8988T (cell line): Measurements from ENCODE around the gene ZNF45.
A peak's percentile ranks its signal among the peaks of the same experiment; 100 is the strongest.
"Not testable (repeated sequence)": the region's sequence is repeated elsewhere in the genome, so short reads cannot be mapped to it uniquely, and the experiment has no call there.

ENCODE experiments used
- DNase-seq: peaks from one replicate; pipeline ENCODE4 v3.0.0; 2011

The ZNF45 gene

DNA sequence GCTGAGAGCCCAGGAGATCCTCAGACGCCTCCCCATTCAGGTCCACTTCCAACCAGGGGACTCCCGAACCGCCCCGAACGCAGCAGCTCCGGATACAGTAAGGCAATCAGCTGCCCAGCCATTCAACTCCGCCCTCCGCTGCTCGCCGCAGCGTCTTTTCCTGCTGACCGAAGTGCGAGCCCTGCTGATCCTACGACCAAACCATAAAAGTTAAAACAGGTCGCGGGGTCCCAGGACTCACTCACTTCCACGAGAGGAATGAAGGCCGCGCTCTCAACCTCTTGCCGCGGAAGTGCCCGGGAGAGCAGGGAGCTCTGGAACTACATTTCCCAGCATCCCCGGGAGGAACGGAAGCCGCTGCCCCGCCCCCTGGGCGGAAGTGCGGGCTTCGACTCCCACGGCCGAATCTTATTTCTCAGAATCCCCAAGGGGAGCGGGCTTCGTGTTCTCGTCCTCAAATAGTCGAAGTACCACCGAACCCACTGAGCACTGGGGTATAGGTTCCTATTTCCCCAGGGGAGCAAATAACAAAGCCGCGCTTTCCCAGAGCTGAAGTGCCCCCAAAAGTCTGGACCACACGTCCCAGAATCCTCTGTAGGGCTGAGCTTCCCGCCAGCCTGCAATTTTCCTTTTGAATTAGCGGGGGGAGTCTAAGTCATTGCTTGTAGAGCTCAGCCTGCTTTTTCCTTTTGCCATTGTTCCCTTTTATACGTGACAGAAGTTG, at the start of gene ZNF45:
Gene ZNF45, minus strand, starts transcription at position 298 of the 724 bp plus-strand sequence. CDS start 13,097 bp downstream, outside the sequence.
- DNase-seq = peak; percentile 45

DNA sequence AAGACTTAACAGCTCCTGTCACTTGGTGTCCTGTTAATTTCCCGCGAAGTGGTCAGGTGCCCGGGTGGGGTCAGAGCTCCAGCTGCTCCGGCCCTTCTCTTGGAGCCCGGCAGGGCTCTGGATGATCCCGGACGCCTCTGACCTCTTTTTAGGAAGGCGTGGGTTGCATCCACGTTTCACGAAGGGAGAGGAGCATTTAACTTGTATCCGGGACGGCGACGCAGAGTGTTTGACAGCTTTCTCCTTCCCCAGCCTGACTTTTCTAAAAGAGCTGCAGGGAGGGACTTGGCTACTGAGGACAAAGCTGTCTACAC, 49.6 kb upstream of the ZNF45 start:
- DNase-seq = no peak

DNA sequence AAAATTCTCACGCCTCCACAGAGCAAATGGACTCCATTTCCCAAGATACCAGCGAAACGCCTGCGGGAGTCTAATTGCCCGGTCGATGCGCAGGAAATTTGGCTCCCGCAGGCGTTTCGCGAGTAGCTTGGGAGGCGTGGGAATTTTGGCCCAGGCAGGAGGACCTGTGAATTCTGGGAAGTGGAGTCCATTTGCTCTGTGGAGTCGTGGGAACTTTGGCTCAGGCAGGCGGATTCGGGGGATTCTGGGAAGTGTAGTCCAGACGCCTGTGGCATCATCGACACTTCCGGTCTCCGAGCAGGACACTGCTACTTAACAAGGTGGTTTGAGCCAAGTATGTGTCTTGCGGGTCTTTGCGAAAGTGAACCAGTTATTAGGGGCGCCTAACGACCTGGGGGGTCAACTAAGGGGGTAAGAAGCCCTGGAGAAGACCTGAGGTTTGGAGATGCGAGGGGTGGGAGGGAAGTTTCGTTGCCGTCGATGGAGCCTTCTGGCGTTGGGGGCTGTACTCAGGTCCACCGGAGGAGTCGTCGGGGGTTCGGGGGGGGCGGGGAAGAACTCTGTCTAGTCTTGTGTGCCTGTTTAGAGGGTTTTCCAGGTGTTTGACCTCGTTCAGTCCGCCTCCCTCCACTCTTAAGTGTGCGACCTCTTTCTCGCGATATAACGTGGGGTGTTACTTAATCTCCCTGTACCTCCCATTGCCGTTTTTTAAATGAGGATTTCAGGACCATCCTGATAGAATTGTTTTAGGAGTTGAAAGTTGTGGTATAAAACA, 49.0 kb upstream of the ZNF45 start, which contains the start of gene ZNF155:
Gene ZNF155, plus strand, starts transcription at position 277 of the 775 bp plus-strand sequence. CDS start 4,356 bp downstream, outside the sequence.
- no peak for DNase-seq

DNA sequence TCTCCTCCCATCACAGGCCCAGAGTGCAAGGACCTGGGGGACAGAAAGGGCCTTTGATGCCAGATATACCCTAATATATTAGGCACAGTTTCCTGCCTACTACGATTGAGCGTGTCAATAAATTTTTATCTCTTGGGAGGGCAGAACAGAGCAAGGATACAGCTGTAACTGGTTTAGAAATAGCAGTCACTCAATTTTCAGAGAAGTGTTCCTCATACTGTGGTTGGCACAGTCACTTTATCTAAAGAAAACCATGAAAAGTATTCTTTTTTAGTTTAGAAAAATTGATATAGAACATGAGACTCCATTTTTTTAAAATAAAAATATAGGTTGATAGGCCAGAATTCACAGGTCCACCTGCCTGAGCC, 48.4 kb upstream of the ZNF45 start:
- DNase-seq = no peak

DNA sequence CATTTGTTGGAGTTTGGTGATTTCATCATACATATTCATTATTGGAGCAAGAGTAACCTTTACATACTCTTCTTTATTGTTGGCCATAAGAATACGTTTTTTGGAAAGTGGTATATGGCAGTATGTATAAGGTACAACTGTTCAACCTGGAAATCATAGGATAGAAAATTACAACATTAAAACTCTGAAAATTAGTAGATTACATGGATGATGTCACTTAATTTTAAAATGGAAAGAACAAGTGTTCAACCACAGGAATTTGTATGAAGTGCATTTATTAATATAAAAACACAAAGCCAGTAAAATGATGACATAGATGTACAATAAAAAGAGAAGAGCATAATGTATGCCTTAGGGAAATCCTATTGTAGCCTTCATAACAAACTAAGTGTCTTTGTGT, 41.6 kb upstream of the ZNF45 start:
- DNase-seq = no peak

DNA sequence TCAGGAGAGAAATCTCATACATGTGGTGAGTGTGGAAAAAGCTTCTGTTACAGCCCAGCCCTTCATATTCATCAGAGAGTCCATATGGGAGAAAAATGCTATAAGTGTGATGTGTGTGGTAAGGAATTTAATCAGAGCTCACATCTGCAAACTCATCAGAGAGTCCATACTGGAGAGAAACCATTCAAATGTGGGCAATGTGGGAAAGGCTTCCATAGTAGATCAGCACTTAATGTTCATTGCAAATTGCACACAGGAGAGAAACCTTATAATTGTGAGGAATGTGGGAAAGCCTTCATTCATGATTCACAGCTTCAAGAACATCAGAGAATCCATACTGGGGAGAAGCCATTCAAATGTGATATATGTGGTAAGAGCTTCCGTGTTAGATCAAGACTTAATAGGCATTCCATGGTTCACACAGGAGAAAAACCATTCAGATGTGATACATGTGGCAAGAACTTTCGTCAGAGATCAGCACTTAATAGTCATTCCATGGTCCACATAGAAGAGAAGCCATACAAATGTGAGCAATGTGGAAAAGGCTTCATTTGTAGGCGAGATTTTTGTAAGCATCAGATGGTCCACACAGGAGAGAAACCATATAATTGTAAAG, 31.1 kb upstream of the ZNF45 start:
- no peak for DNase-seq

DNA sequence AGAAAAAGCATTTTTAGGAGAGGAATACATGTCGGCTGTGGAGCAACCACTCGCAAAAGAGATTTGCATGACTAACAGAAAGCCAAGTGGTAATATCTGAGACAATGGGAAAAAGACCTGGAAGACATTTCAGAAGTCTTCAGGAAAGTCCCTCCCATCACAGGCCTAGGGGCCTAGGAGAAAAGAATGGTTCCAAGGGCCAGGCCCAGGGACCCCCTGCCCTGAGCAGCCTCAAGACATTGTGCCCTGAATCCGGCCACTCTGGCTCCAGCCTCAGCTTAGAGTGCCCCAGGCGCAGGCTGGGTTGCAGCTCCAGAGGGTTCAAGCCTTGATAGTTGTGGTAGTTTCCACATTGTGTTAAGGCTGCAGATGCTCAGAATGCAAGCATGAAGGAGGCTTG, 25.3 kb upstream of the ZNF45 start:
- no peak for DNase-seq

DNA sequence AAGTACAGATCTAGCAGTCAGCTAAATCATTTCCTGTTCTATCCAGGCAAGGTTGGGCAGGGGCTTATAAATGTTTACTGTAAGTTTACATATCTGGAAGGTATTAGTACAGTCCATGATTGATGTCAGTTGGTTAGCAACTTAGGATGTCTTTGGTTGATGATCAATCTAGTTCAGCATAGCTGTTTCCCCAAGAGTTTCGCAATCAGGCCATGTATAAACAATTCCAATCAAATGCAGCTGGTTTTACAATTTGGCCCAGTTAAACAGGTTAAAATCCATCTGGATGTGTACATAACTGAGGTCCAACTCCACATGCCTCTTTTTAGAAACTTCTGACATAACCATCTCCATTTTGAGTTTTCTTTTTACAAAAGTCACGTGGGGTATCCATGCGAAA, 22.8 kb upstream of the ZNF45 start:
- no peak for DNase-seq

DNA sequence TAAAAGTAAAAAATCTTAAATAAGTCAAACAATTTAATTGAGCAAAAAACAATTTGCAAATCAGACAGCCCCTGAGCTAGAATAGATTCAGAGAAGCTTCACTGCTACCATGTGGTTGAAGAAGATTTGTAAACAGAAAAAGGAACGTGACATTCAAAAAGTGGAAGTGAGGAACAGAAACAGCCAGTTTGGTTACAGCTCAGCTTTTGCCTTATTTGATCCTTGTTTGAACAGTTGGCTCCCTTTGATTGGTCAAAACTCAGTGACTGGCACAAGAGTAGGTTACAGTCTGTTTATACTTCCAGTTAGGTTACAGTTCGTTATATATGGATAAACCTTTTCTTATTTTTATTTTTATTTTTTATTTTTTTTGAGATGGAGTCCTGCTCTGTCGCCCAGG, 21.7 kb upstream of the ZNF45 start:
- DNase-seq = no peak

DNA sequence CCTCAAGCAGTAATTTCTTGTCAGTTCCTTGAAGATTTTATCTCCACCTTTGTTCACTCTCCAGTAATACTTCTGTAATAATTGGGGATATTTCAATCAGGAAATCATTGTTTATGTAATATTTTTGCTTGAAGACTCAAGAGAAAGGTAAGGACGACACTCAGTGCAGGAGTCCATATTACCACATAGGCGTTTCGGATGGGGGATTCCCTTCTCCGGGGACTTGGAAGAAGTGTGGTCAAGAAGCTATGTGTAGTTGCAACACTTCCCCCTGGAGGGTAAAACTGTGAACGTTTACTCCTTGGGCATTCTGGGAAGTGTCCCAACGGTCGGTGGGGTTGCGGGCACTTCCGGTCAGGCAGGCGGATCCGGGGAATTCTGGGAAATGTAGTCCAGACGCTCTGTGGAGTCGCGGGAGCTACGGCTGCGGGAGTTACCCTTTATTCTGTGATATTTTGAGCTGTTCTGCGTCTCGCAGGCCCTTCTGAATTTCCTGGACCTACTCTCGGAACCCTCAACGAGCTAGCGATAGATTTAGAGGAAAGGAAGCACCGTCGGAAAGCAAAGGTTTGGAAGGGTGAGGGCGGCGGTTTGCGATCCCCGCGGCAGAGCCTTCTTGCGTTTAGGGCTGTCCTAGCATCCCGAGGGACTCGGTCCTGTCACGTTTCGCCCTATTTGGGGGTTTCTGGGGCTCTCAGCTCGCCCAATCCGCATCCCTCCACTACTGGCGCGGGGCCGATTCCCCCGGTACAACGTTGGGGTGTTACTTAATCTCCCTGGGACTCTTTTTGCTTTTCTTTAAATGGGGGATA, 16.0 kb upstream of the ZNF45 start, which contains the start of gene ZNF221:
Gene ZNF221, plus strand, starts transcription at position 395 of the 812 bp plus-strand sequence. CDS start 11,499 bp downstream, outside the sequence.
- peak; percentile 61 for DNase-seq

DNA sequence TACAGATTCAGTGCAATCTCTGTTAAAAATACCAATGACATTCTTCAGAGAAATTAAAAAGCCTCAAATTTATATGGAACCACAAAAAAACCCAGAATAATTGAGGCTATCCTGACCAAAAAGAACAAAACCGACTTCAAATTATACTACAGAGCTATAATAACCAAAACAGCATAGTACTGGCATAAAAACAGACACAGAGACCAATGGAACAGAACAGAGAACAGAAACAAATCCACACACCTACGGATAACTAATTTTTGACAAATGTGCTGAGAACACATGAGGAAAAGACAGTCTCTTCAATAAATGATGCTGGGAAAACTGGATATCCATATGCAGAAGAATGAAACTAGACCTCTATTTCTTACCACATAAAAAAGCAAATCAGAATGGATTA, 14.7 kb upstream of the ZNF45 start:
- not testable (repeated sequence) for DNase-seq

DNA sequence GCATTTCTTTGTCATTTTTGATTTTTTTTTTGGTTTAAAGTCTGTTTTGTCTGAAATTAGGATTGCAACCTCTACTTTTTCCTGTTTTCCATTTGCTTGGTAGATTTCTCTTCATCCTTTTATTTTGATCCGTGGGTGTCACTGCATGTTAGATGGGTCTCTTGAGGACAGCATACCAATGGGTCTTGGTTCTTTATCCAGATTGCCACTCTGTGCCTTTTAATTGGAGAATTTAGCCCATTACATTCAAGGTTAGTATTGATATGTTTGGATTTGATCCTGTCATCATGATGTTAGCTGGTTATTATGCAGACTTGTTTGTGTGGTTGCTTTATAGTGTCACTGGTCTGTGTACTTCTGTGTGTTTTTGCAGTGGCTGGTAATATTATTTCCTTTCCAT, 12.3 kb upstream of the ZNF45 start:
- DNase-seq = not testable (repeated sequence)

DNA sequence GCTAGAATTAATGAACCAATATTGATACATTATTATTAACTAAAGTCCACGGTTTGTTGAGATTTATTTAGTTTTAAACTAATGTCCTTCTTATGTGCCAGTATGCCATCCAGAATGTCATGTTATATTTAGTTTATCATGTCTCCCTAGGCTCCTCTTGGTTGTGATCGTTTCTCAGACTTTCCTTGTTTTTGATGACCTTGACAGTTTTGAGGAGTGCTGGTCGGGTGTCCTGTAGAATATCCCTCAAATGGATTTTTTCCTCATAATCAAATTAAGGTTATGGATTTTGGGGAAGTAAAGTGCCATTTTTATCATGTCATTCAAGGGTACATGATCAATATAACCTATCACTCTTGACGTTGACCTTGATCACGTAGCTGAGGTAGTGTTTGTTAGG, 6.1 kb upstream of the ZNF45 start:
- DNase-seq = no peak

DNA sequence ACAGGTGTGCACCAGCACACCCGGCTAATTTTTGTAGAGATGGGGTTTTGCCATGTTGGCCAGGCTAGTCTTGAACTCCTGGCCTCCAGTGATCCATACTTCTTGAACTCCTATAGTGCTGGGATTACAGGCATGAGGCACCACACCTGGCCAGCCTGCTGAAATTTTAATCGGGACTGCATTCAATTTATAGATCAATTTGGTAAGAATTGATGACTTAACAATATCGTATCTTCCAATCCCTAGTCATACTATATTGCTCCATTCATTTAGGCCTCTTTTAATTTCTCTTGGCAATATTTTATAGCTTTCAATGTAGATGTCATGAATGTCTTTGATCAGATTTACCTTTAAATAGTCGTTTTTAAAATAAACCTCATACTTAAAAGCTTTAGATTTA, 5.6 kb upstream of the ZNF45 start:
- DNase-seq = no peak

DNA sequence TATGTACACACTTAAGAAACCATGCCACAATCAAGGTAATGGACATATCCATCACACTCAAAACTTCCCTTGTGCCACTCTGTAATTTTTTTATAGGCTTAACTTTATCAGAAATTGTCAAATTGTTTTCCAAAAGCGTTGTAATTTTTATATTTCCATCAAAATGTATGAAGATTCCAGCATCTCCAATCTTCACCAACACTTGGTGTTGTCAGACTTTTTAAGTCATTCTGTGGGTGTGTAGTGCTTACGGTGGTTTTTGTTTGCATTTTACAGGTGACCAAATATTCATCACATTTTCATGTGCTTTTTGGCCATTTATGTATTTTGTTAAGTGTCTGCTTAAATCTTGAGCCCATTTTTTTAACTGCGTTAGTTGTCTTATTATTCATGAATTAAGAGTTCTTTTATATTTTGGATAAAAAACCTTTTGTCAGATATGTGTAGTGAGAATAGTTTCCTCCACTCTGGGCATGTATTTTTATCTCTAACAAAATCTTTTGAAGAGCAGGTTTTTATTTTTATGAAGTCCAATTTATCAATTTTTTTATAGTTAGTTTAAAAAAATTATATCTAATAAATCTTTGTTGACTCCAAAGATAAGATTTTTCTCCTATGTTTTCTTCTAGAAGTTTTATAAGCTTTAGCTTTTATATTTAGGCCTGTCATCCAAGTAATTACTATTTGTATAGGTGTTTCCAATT, 4.6 kb upstream of the ZNF45 start:
- no peak for DNase-seq

DNA sequence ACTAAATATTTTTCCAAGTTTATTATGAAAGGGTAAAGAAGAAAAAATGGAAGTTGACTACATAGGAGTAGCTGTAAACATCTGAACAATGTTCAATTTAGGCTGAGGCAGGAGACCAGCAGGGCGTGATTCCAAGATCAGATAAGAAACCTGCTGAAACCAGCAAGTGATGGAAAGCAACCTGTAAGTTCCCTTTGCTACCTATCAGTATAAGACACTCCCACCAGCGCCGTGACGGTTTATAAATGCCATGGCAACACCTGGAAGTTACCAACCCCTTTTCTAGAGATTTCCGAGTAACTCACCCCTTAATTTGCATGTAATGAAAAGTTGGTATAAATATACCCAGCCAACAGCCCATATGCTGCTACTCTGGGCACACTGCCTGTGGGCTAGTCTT, 1.1 kb upstream of the ZNF45 start:
- no peak for DNase-seq

DNA sequence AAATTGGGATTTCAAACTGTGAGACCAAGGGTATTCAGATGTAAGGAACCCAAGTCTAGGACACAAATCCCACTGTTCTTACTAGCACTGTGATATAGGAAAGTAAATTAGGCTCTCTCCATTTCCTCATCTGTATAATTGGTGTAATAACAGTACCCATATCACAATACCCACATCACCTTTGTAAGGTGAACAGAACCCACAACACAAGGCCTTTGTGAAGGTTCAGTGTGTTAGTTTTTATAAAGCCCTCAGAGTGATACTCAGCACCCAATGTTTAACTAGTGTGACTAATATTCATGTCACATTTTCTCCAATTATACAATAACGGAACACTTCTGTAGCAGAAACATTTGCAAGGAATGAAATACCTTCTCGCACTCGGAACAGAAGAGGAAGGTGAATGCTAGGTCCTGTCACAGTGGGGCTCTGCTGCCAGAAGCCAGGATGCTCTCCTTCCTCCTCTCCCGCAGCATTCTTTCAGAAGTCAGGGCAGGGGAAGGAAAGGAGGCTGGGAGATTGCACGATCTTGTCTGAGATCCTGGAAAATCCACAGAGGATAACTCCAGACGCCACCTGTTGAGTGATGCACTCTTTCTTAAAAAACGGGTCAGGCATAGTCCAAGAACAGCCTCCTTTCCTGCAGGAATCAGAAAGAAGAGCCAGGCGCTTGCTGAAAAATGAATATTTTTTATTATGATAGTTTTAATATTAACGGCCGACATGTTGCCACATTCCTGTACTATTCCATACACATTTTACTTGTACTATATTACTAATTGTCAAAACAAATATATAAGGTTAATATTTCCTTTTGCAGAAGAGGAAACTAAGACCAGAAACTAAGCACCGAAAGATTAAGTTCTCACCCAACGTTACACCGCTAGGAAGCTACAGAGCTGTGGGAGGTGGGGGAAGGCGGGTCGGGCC, 762 bp downstream of the ZNF45 start:
- no peak for DNase-seq

DNA sequence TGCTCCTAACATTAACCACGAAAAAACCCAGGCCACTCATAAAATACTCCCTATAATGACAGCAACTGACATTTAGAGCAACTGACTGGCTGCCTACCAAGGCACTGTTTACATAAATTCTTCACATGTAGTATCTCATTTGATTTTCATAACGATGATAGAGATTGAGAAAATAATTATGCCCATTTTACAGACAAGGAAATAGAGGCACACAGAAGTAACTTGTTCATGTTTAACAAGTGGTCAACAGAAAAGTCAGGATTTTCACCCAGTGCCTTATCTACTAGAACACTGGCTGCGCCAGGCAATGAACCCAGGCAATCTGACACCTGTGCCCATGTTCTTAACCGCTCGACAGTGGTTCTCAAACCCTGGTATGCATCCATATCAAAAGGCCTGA, 6.3 kb downstream of the ZNF45 start:
- DNase-seq = no peak

DNA sequence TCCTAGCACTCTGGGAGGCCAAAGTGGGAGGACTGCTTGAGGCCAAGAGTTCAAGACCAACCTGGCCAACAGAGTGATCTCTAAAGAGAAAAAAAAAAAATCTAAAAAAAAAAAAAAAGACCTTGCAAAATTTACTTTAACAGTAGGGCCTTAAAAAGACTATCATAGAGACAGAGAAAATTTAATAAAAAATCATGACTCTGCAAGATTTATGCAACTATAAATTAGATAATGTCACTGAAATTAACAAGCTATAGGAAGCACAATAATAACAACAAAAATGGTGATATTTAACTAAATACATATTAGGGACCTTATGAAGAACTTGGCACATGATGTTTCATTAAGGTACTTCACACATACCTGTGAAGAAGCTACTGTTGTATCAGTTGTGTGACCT, 11.2 kb downstream of the ZNF45 start:
- no peak for DNase-seq

DNA sequence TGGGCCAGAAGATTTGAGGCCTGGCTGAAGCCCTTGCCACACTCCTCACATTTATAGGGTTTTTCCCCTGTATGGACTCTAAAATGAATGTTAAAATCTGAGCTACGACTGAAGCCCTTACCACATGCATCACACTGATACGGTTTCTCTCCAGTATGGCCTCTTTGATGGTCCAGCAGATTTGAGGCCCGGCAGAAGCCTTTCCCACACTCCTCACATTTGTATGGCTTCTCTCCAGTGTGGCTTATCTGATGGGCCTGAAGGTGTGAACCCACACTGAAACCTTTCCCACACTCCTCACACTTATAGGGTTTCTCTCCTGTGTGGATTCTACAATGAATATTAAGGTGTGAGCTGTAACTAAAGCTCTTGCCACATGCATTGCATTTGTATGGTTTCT, 21.0 kb downstream of the ZNF45 start:
- no peak for DNase-seq

DNA sequence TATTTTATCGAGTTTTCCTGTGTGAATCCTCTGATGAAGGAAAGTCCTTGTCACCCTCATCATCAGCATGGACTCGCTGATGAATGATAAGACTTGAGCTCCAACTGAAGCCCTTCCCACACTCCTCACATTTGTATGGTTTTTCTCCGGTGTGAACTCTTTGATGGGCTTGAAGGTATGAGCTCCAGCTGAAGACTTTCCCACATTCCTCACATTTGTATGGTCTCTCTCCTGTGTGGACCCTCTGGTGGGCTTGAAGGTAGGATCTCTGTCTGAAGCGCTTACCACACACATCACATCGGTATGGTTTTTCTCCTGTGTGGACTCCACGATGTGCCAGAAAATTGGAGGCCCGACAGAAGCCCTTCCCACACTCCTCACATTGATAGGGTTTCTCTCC, 21.7 kb downstream of the ZNF45 start:
- DNase-seq = no peak
